ENCODE results near the gene ABCC10.
"Not testable (repeated sequence)": the region's sequence is repeated elsewhere in the genome, so short reads cannot be mapped to it uniquely, and the experiment has no call there.

Gene ABCC10

GRCh38 chr6:43454696-43455530 is 27.6 kb downstream of the ABCC10 start:
- DNase-seq (ENCODE audit: insufficient read length, low spot score) (peak; percentile 61), FAIRE-seq (no peak)
- TF ChIP-seq CTCF (IDR thresholded peaks at IDR 0.05; ENCODE audit: insufficient read depth, missing control alignments): no peak

DNA sequence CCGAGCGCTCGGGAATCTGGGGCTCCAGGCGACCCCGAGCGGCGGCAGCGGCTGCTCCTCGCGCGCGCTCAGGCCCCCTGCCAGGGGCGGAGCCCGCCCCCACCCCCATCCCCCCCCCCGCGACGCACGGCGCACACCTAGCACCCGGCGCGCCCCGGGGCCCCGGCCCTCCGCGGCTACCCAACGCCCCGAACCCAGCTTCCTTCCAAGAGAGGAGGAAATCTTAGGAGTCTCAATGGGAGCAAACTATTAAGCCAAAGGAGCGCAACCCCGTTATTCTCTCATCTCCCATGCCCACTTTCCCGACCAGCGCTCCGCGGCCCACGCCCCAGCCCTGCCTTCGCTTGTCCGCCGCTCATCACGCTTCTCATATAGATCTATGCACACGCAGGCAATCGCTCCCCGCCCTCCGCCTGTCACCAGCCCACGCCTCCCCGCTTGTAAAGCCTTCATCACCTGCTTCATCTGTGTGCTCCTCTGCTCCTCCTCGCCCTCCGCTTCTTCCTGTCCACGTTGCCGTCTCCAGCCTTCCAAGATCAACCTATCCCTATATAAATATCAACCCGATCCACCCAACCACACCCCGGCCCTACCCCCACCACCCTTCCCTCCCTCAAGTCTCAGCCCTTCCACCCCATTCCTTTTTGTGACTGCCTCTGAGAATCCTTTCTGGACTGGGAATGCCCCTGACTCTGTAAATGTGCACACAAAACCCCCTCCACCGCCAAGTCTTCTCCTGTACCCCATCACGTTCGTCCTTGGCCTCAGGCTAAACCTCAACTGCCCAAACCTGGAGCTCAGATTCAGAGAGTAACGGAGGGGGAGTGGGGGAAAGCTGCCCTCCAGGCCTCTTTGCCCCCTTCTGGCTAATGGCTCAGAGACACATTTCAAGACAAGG is 28.4 kb downstream of the ABCC10 start, which contains the start of gene DLK2:
Gene DLK2 (minus strand): TSS at position 18 of the 898 bp plus-strand sequence. CDS start 723 bp downstream, outside the sequence.
- no peak for TF ChIP-seq CTCF (IDR thresholded peaks at IDR 0.05; ENCODE audit: insufficient read depth, missing control alignments)
- DNase-seq (ENCODE audit: insufficient read length, low spot score) (peak; percentile 68), FAIRE-seq (no peak)

DNA sequence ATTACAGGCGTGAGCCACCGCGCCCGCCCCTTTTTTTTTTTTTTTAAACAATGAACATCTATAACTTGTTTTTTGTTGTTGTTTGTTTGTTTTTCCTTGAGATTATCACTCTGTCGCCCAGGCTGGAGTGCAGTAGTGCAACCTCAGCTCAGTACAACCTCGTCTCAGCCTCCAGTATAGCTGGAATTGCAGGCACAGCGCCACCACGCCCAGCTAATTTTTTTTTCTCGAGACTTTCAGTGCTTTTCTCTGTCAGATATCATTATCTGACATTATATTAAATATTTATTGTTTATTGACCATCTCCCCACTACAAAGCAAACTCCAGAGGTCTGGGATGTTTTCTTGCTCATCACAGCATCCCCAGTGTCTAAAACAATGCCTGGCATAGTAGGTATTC is 30.3 kb downstream of the ABCC10 start:
- FAIRE-seq: no peak
- peak; percentile 26 for TF ChIP-seq CTCF (IDR thresholded peaks at IDR 0.05; ENCODE audit: insufficient read depth, missing control alignments)
- no peak for DNase-seq (ENCODE audit: insufficient read length, low spot score)

DNA sequence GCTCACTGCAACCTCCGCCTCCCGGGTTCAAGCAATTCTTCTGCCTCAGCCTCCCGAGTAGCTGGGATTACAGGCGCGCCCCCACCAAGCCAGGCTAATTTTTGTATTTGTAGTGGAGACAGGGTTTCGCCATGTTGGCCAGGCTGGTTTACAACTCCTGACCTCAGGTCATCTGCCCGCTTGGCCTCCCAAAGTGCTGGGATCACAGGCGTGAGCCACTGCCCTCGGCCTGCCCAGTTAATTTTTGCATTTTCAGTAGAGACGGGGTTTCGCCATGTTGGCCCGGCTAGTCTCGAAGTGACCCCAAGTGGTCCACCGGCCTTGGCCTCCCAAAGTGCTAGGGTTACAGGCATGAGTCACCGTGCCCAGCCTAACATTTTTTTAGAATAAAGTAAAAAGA is 30.8 kb downstream of the ABCC10 start:
- DNase-seq (ENCODE audit: insufficient read length, low spot score); FAIRE-seq: not testable (repeated sequence)

GRCh38 chr6:43459535-43459934 is 32.2 kb downstream of the ABCC10 start:
- DNase-seq (ENCODE audit: insufficient read length, low spot score) (no peak), FAIRE-seq (no peak)
- no peak for TF ChIP-seq CTCF (IDR thresholded peaks at IDR 0.05; ENCODE audit: insufficient read depth, missing control alignments)

DNA sequence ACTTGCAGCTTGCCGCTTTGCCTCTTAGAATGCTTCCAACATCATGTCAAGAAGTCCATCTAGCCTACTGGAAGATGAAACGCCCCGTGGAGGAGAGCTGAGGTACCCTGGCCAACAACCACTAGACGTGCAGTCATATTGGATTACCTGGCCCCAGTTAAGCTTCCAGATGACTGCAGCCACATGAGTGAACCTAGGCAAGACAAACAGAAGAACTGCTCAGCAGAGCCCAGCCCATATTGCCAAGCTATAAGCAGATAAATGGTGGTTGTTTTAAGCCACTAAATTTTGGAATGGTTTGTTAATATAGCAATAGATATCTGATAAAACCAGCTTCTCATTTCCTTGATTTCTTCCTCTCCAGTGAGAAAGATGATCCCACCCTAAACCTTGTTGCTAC is 32.7 kb downstream of the ABCC10 start:
- DNase-seq (ENCODE audit: insufficient read length, low spot score): no peak
- no peak for TF ChIP-seq CTCF (IDR thresholded peaks at IDR 0.05; ENCODE audit: insufficient read depth, missing control alignments)
- FAIRE-seq: no peak

- TF ChIP-seq CTCF (IDR thresholded peaks at IDR 0.05; ENCODE audit: insufficient read depth, missing control alignments): no peak
- no peak for DNase-seq (ENCODE audit: insufficient read length, low spot score)
- no peak for FAIRE-seq
These were observed 34.6 kb downstream of the ABCC10 start for GRCh38 chr6:43461936-43462335.

All from D721Med (cell line).